Testis (tissue), 2 donors: ENCODE measurements around the gene FBXO3.
"Not testable (repeated sequence)": the region's sequence is repeated elsewhere in the genome, so short reads cannot be mapped to it uniquely, and the experiment has no call there.

Experiments used
- POLR2A ChIP-seq: fragments of 450-650 bp; IDR thresholded peaks from one replicate; pipeline ENCODE4 v1.6.1; 2017; ENCODE audit warnings: antibody characterized with exemption, mild to moderate bottlenecking, moderate library complexity
- TF ChIP-seq, protein P1 (sequence below), 3 experiments: fragments of 450-650 bp in 2 of 3; fragments of 200-600 bp in 1 of 3; sonication (generic) in 1 of 3; IDR thresholded peaks; one replicate each; pipeline ENCODE4 v1.5.1; 2016 to 2019; ENCODE audit warnings: antibody characterized with exemption in 3 of 3, mild to moderate bottlenecking in 2 of 3, moderate library complexity in 1 of 3

DNA sequence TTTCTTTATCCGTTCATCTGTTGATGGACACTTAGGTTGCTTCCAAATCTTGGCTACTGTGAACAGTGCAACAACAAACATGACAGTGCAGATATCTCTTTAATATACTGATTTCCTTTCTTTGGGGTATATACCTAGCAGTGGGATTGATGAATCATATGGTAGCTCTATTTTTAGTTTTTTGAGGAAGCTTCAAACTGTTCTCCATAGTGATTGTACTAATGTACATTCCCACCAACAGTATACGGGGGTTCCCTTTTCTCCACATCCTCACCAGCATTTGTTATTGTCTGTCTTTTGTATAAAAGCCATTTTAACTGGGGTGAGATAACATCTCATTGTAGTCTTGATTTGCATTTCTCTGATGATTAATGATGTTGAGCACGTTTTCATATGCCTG is 48.7 kb upstream of the FBXO3 start:
- TF ChIP-seq, protein P1, sequence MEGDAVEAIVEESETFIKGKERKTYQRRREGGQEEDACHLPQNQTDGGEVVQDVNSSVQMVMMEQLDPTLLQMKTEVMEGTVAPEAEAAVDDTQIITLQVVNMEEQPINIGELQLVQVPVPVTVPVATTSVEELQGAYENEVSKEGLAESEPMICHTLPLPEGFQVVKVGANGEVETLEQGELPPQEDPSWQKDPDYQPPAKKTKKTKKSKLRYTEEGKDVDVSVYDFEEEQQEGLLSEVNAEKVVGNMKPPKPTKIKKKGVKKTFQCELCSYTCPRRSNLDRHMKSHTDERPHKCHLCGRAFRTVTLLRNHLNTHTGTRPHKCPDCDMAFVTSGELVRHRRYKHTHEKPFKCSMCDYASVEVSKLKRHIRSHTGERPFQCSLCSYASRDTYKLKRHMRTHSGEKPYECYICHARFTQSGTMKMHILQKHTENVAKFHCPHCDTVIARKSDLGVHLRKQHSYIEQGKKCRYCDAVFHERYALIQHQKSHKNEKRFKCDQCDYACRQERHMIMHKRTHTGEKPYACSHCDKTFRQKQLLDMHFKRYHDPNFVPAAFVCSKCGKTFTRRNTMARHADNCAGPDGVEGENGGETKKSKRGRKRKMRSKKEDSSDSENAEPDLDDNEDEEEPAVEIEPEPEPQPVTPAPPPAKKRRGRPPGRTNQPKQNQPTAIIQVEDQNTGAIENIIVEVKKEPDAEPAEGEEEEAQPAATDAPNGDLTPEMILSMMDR (IDR thresholded peaks at IDR 0.05), result not testable (repeated sequence)
- TF ChIP-seq POLR2A, result not testable (repeated sequence)
